GM23248 (cell line): ENCODE measurements around the gene RAPGEF3. TPM values are rescaled to one million over a fixed set of nuclear protein-coding genes. Genes with fewer than 3 reads are reported as not detected.

Experiments
- DNase-seq: peaks from one replicate; pipeline ENCODE4 v3.0.0-alpha.2; 2015
- H2AFZ ChIP-seq: fragments of 200-600 bp; sonication (generic); 2 replicates; pipeline ENCODE4 v1.6.1; 2016; ENCODE audit warnings: antibody characterized with exemption
- H3F3A ChIP-seq: fragments of 200-600 bp; sonication (generic); 2 replicates; pipeline ENCODE4 v1.6.1; 2016; ENCODE audit warnings: mild to moderate bottlenecking, antibody characterized with exemption, mixed run types; ENCODE audit not compliant: insufficient read depth
- H3K27ac ChIP-seq: fragments of 200-600 bp; sonication (generic); 2 replicates; pipeline ENCODE4 v1.5.1; 2016; ENCODE audit warnings: mild to moderate bottlenecking
- H3K27me3 ChIP-seq: fragments of 200-600 bp; sonication (generic); replicated peaks from 2 replicates; pipeline ENCODE4 v1.6.1; 2016; ENCODE audit warnings: mild to moderate bottlenecking; ENCODE audit not compliant: insufficient read depth
- H3K36me3 ChIP-seq: fragments of 200-600 bp; sonication (generic); 2 replicates; pipeline ENCODE4 v1.6.1; 2016; ENCODE audit warnings: low read depth, mild to moderate bottlenecking
- H3K4me1 ChIP-seq: fragments of 200-600 bp; sonication (generic); 2 replicates; pipeline ENCODE4 v1.6.1; 2016; ENCODE audit warnings: mild to moderate bottlenecking; ENCODE audit not compliant: insufficient read depth
- H3K4me2 ChIP-seq: fragments of 200-600 bp; sonication (generic); one replicate; pipeline ENCODE4 v1.6.1; 2016; ENCODE audit warnings: mild to moderate bottlenecking; ENCODE audit not compliant: unreplicated experiment
- H3K4me3 ChIP-seq: fragments of 200-600 bp; sonication (generic); 2 replicates; pipeline ENCODE4 v1.5.1; 2016; ENCODE audit warnings: mild to moderate bottlenecking
- H3K79me2 ChIP-seq: fragments of 200-600 bp; sonication (generic); 2 replicates; pipeline ENCODE4 v1.6.1; 2016; ENCODE audit warnings: mild to moderate bottlenecking; ENCODE audit not compliant: insufficient read depth
- H3K9ac ChIP-seq: fragments of 200-600 bp; sonication (generic); 2 replicates; pipeline ENCODE4 v1.6.1; 2016; ENCODE audit warnings: mild to moderate bottlenecking
- H3K9me2 ChIP-seq: fragments of 200-600 bp; sonication (generic); 2 replicates; pipeline ENCODE4 v1.6.1; 2016; ENCODE audit warnings: mixed run types, mild to moderate bottlenecking, moderate library complexity; ENCODE audit not compliant: insufficient read depth
- H3K9me3 ChIP-seq: fragments of 200-600 bp; sonication (generic); one replicate; pipeline ENCODE4 v1.6.1; 2017; ENCODE audit warnings: low read depth
- H4K20me1 ChIP-seq: fragments of 200-600 bp; sonication (generic); 2 replicates; pipeline ENCODE4 v1.6.0; 2016; ENCODE audit not compliant: insufficient read depth
- EZH2 ChIP-seq: fragments of 200-600 bp; sonication (generic); IDR thresholded peaks from 2 replicates; pipeline ENCODE4 v1.6.1; 2018; ENCODE audit warnings: antibody characterized with exemption, mild to moderate bottlenecking; ENCODE audit not compliant: insufficient read depth, poor library complexity, severe bottlenecking
- EZH2phosphoT487 ChIP-seq: fragments of 200-600 bp; sonication (generic); IDR thresholded peaks from 2 replicates; pipeline ENCODE4 v1.6.1; 2018; ENCODE audit warnings: antibody characterized with exemption, moderate library complexity, mild to moderate bottlenecking, low read depth; ENCODE audit not compliant: insufficient read depth
- WGBS, 2 experiments: methylation state at CpG; one replicate each; pipeline ENCODE4 v1.1.6; 2015 to 2017; ENCODE audit warnings: low lambda C conversion rate in 2 of 2, low coverage in 1 of 2; ENCODE audit errors: missing lambda C conversion rate in 2 of 2; 5-methylcytosine and 5-hydroxymethylcytosine counted together
- in situ Hi-C: fragments of 300-500 bp; cut with MboI; formaldehyde crosslinking; loops from 2 replicates; pipeline ENCODE4 v1.15.0; 2020
- polyA plus RNA-seq: library from polyadenylated mRNA; unstranded; fragments of >200 nt; fragmentation: Nextera tagmentation; extraction: Ambion mirVana; gene quantifications from 2 replicates; pipeline ENCODE4 v1.2.1, GENCODE V29; 2016
- total RNA-seq: library from RNA; depleted of rRNA; stranded (reverse); fragments of >200 nt; shearing (Covaris generic); gene quantifications from 2 replicates; pipeline ENCODE4 v1.2.3, GENCODE V29; 2014

Gene RAPGEF3
- total and polyA plus RNA-seq, 2 experiments from 2014 or later: 1.4 to 3.7 TPM

DNA sequence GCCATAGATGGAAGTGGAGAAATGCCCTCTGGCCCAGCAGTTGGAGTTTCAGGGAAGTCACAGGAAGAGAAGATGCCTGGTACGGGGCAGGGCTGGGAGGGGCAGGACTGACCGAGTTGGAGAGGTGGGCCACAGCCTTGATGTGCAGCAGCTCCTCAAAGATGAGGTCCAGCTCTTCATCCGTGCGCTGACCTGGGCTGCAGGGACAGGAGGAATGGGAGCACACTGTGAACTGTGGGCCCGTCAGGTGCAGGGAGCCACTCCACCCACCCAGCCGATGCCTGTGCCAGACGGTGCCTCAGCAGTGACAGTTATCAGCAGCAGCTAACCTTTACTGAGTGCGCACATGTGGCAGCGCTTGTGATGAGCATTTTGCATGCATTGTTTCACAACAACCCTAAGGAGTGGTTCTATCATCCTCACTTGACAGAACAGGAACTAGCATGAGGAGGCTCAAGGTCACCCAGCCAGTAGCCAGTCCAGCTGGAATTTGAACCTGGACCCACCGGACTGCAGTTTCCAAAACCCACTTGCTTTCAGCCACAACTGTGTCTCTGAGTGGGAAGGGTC is 8.4 kb downstream of the RAPGEF3 start:
- Histone ChIP-seq H3K9me2 (no peaks in the 10 kb centered on the region), H3K79me2 (no peaks in the 10 kb centered on the region), H4K20me1 (no peaks in the 10 kb centered on the region), H3K27ac (no peak overlapping the region), H3K9me3 (no peaks in the 10 kb centered on the region), H2AFZ (no peak overlapping the region), H3F3A (peaks cover 23% of the 10 kb centered on the region), H3K4me3 (no peak overlapping the region), H3K27me3 (no peaks in the 10 kb centered on the region), H3K4me1 (peaks cover 27% of the 10 kb centered on the region), H3K36me3 (no peaks in the 10 kb centered on the region), H3K4me2 (no peak overlapping the region), H3K9ac (no peak overlapping the region)
- in situ Hi-C loops: no loop called here
- WGBS, 2 experiments: 97% methylated on average over 10 of the region's 10 CpGs
- no peak for DNase-seq
- no peak for TF ChIP-seq EZH2phosphoT487
- TF ChIP-seq EZH2: no peak

DNA sequence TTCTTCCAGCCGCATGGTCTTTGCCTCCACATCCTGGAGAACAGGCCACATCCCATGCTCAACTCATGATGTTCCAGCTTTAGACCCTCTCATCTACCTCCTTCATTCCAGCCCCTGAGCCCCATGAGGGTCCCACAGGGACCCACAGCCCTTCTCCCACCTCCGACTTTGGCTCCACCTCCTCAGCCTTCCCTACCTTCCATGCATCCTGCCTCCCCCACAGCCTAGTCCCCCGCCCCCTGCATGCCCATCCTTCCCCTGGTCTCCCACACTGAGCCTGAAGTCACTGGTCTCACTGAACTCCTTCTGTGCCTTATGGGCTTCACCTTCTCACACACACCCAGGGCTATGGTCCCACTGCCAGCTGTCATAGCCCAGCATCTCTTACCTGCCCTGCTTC is 9.8 kb downstream of the RAPGEF3 start:
- 99 to 100% methylated on average over 2 to 3 of the region's 3 CpGs for WGBS, 2 experiments
- no peak overlapping the region for H2AFZ ChIP-seq

DNA sequence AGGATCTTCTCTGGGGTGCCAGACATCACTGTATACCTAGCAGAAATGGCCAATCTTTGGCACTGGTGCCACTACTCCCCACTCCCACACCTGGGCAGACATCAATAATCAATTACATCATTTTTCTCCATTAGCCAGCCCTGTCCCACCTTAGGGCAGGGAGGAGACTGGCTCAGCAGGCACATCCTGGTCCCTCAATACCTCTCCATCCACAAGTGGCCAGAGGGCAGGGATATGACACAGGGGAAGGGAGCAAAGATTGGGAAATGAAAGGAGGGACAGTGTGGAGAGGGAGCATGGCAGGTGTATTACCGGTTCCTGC is 10.2 kb downstream of the RAPGEF3 start:
- in situ Hi-C loops: no loop called here
- Histone ChIP-seq H3K4me3 (no peak overlapping the region), H3K9ac (no peak overlapping the region), H3K27ac (no peak overlapping the region), H3K4me2 (no peak overlapping the region), H3K79me2 (no peaks in the 10 kb centered on the region), H3K36me3 (no peaks in the 10 kb centered on the region), H3K27me3 (no peaks in the 10 kb centered on the region), H3K9me3 (no peaks in the 10 kb centered on the region), H3K9me2 (no peaks in the 10 kb centered on the region), H2AFZ (no peak overlapping the region), H4K20me1 (no peaks in the 10 kb centered on the region), H3K4me1 (peaks cover 18% of the 10 kb centered on the region), H3F3A (peaks cover 17% of the 10 kb centered on the region)
- 92 to 100% methylated on average over 1 of the region's 1 CpG for WGBS, 2 experiments
- TF ChIP-seq EZH2: no peak
- TF ChIP-seq EZH2phosphoT487: no peak
- DNase-seq: no peak

More for the DNA sequence above, 9.8 kb downstream of the RAPGEF3 start:
- H3K27me3 ChIP-seq: no peaks in the 10 kb centered on the region
- H3K9ac ChIP-seq: no peak overlapping the region
- peaks cover 22% of the 10 kb centered on the region for H3K4me1 ChIP-seq
- no peak for DNase-seq
- H3K9me2 ChIP-seq: no peaks in the 10 kb centered on the region
- H3K4me3 ChIP-seq: no peak overlapping the region
- H3K27ac ChIP-seq: no peak overlapping the region
- no peaks in the 10 kb centered on the region for H3K36me3 ChIP-seq
- H3K9me3 ChIP-seq: no peaks in the 10 kb centered on the region
- no peaks in the 10 kb centered on the region for H4K20me1 ChIP-seq
- no peak for TF ChIP-seq EZH2
- no peak for TF ChIP-seq EZH2phosphoT487
- H3F3A ChIP-seq: peaks cover 21% of the 10 kb centered on the region
- H3K79me2 ChIP-seq: no peaks in the 10 kb centered on the region
- no peak overlapping the region for H3K4me2 ChIP-seq
- in situ Hi-C loops: no loop called here

DNA sequence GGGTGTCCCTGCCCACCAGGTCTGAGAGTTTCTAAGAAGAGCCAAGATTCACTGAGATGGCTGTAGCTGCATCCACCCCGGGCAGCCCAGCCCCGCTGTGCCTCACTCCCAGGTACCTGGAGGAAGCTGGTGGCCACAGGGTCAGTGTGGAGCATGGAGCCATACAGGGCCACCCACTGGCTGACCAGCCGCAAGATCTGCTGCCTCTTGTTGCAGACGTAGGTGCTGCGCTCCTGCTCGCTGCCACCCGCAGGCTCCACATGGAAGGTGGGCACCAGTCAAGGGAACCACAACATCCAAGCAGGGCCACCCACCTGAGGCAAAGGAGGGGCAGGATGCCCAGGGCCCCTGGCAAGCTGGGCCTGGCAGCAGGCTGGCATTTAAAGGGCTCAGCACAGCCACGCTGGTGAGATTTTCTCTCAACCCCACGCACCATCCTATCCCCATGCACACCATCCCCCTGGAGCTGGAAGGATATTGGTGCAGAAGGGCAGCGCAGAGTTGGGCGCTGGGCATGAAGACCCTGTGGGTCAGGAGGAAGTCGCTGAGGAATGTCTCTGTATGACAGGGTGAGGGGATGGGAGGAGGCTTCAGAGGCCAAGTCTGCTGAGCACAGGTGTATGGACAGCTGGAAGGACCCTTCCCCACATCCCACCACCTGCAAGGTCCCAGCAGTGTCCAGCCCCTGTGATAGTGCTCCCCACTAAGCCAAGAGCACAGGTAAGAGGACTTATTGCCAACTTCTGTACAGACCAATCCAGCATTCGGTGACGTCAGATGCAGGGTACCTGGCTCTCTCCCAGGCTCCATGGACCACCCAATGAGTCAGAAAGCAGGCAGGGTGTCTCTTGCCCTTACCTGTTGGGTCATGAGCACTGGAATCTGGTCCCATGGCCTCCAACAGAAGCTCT is 10.8 kb downstream of the RAPGEF3 start:
- 83 to 86% methylated on average over 14 of the region's 14 CpGs for WGBS, 2 experiments
- in situ Hi-C loops: no loop called here

More for the DNA sequence above, 10.8 kb downstream of the RAPGEF3 start:
- TF ChIP-seq EZH2phosphoT487: no peak
- no peak for TF ChIP-seq EZH2
- Histone ChIP-seq H3K27me3 (no peaks in the 10 kb centered on the region), H3K4me1 (peaks cover 12% of the 10 kb centered on the region), H3K36me3 (no peaks in the 10 kb centered on the region), H3K79me2 (no peaks in the 10 kb centered on the region), H3K4me2 (no peak overlapping the region), H4K20me1 (no peaks in the 10 kb centered on the region), H3K4me3 (no peak overlapping the region), H2AFZ (no peak overlapping the region), H3K9me2 (no peaks in the 10 kb centered on the region), H3F3A (peaks cover 11% of the 10 kb centered on the region), H3K27ac (no peak overlapping the region), H3K9me3 (no peaks in the 10 kb centered on the region), H3K9ac (no peak overlapping the region)
- DNase-seq: no peak
